GM21367 (cell line): ENCODE data around the gene ZNF608.

Source experiments
- ATAC-seq: cut with Tn5 transposase; IDR thresholded peaks from one replicate; pipeline ENCODE4 v1.9.1; 2021; ENCODE audit not compliant: unreplicated experiment

Gene ZNF608

GRCh38 chr5:124754206-124754927, 7.9 kb upstream of the ZNF608 start:
- ATAC-seq, result no peak

GRCh38 chr5:124752854-124753720, 6.6 kb upstream of the ZNF608 start:
- no peak for ATAC-seq

GRCh38 chr5:124751031-124751430, 4.6 kb upstream of the ZNF608 start:
- no peak for ATAC-seq

GRCh38 chr5:124748687-124749594, 2.5 kb upstream of the ZNF608 start:
- ATAC-seq, result peak; percentile 89

- ATAC-seq, result peak; percentile 36
Observed at GRCh38 chr5:124747791-124748686, 1.6 kb upstream of the ZNF608 start.

GRCh38 chr5:124746916-124747790, 714 bp upstream of the ZNF608 start:
- no peak for ATAC-seq

GRCh38 chr5:124745007-124745927, 1.2 kb downstream of the ZNF608 start:
- ATAC-seq, result no peak

- ATAC-seq, result no peak
Observed at GRCh38 chr5:124744170-124744971, 2.1 kb downstream of the ZNF608 start.

- ATAC-seq, result no peak
Observed at GRCh38 chr5:124743602-124744169, 2.8 kb downstream of the ZNF608 start.

GRCh38 chr5:124742983-124743601, 3.3 kb downstream of the ZNF608 start:
- no peak for ATAC-seq

GRCh38 chr5:124742521-124742920, 3.9 kb downstream of the ZNF608 start:
- ATAC-seq, result no peak

GRCh38 chr5:124741711-124742496, 4.5 kb downstream of the ZNF608 start:
- ATAC-seq, result no peak

- ATAC-seq, result no peak
Observed at GRCh38 chr5:124740991-124741583, 5.4 kb downstream of the ZNF608 start.

GRCh38 chr5:124740071-124740470, 6.4 kb downstream of the ZNF608 start:
- ATAC-seq, result no peak

GRCh38 chr5:124739634-124740025, 6.8 kb downstream of the ZNF608 start:
- no peak for ATAC-seq
